ENCODE data around the gene CHI3L1. TPM values are rescaled to one million over a fixed set of nuclear protein-coding genes. Genes with fewer than 3 reads are reported as not detected.

Gene CHI3L1
- total RNA-seq, 1 experiment from 2014 or later = not detected

DNA sequence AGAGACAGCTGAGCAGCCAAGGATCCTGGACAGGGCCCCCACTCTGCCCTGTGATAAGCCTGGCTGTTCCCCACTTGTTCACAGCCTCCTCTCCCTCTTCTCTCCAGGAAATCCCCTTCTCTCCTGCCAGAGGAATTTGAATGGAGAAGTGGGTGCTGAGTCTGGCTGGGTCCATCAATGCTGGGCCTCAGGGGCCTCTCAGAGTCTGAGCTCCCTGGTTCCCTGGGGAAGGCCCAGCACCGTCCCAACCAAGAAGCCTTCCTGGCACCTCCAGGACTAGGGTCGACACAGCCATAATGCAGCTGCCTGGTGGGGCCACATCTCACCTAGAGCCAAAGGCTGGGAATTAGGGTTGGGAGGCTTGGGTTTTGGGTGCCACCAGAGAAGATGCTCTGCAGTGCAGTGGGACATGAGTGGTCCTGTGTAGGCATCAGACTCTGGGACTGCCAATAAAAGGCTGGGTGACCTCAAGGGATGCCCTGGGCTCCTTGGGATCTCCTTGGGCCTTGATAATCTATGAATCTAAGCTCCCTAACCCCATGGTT is 13.4 kb downstream of the CHI3L1 start:
- no peaks in the 10 kb centered on the region for H3K9me3 Mint-ChIP-seq
- Histone ChIP-seq H3K9me3 (ENCODE audit: control insufficient read depth, low read depth, low read length) (no peaks in the 10 kb centered on the region), H4K5ac (ENCODE audit: insufficient read length, low read depth, low read length) (no peak overlapping the region), H3K4me1 (ENCODE audit: insufficient read depth, low read length) (no peaks in the 10 kb centered on the region), H3K14ac (ENCODE audit: insufficient read depth, low read length) (no peak overlapping the region), H3K23me2 (ENCODE audit: insufficient read length, low read depth, low read length, poor library complexity, severe bottlenecking) (no peaks in the 10 kb centered on the region), H3K18ac (ENCODE audit: insufficient read length, low read depth, low read length) (no peak overlapping the region), H3K27ac (ENCODE audit: insufficient read length, low read depth, low read length) (no peak overlapping the region), H3K27me3 (ENCODE audit: insufficient read depth, low read length) (no peaks in the 10 kb centered on the region), H2BK20ac (ENCODE audit: low read depth, low read length, poor library complexity, severe bottlenecking) (no peak overlapping the region), H3K79me1 (ENCODE audit: insufficient read depth, low read depth, low read length, poor library complexity, severe bottlenecking) (no peaks in the 10 kb centered on the region), H2AK5ac (ENCODE audit: insufficient read length, low read length) (no peak overlapping the region), H3K79me2 (ENCODE audit: insufficient read depth, low read length) (no peaks in the 10 kb centered on the region), H3K56ac (ENCODE audit: insufficient read length, low read depth, low read length) (no peak overlapping the region), H4K8ac (replicated peaks; ENCODE audit: insufficient read length, low read depth, low read length) (no peak overlapping the region), H3K4ac (ENCODE audit: low read depth, low read length) (no peak overlapping the region), H2BK15ac (ENCODE audit: low read depth, low read length) (no peak overlapping the region), H4K91ac (ENCODE audit: insufficient read length, low read depth, low read length) (no peak overlapping the region), H2BK120ac (ENCODE audit: low read depth, low read length, poor library complexity, severe bottlenecking) (no peak overlapping the region), H4K20me1 (ENCODE audit: control insufficient read depth, insufficient read depth, insufficient read length) (no peaks in the 10 kb centered on the region), H2BK12ac (ENCODE audit: insufficient read length, low read depth, low read length) (no peak overlapping the region), H3T11ph (ENCODE audit: low read length) (no peak overlapping the region), H3K23ac (ENCODE audit: insufficient read length, low read depth, low read length) (no peak overlapping the region), H3K4me2 (ENCODE audit: insufficient read depth, insufficient read length, low read length) (no peak overlapping the region), H2AFZ (ENCODE audit: low read length) (no peak overlapping the region), H2BK5ac (ENCODE audit: insufficient read length, low read length) (no peak overlapping the region), H3K9ac (ENCODE audit: extremely low read depth, insufficient read length, low read length) (no peak overlapping the region)
- peaks cover 4% of the 10 kb centered on the region; the same call in 1 of the 2 replicates for H3K27me3 Mint-ChIP-seq (ENCODE audit: low read depth)
- no peak for TF ChIP-seq CTCF (conservative IDR thresholded peaks at IDR 0.05)
- no peak overlapping the region for H3K4me3 Mint-ChIP-seq
- H3K36me3 Mint-ChIP-seq (ENCODE audit: insufficient read depth in 1 of 3, low read depth in 3 of 3) = no peaks in the 10 kb centered on the region
- DNase-seq = no peak
- H3K4me1 Mint-ChIP-seq = peaks cover 22% of the 10 kb centered on the region in 2 experiments
- H3K27ac Mint-ChIP-seq = no peak overlapping the region
- whole genome bisulfite sequencing (ENCODE audit: extremely low coverage, insufficient read length, low lambda C conversion rate) = no CpG with 5 or more reads among the region's 2 CpGs
